ENCODE data around the gene BLOC1S5.

- TF ChIP-seq CTCF (IDR thresholded peaks at IDR 0.05) (no peak), EZH2phosphoT487 (IDR thresholded peaks at IDR 0.05; ENCODE audit: borderline replicate concordance, low read depth) (no peak), EP300 (IDR thresholded peaks at IDR 0.05; ENCODE audit: borderline replicate concordance in 1 of 2, low read depth in 1 of 2, low read length in 1 of 2) (no peak), TCF12 (IDR thresholded peaks at IDR 0.05) (no peak), POLR2AphosphoS5 (IDR thresholded peaks at IDR 0.05; ENCODE audit: low read depth, low read length) (no peak), GATA2 (CRISPR knock-in tag; IDR thresholded peaks at IDR 0.05) (no peak)
Measured at GRCh38 chr6:8060346-8060745, 3.8 kb downstream of the BLOC1S5 start.

Measured in SK-N-SH (cell line).